Lower leg skin (tissue), 4 donors: ENCODE measurements around the gene PTGS1. TPM values are rescaled to one million over a fixed set of nuclear protein-coding genes. Genes with fewer than 3 reads are reported as not detected.

ENCODE experiments used
- DNase-seq, 2 donors: peaks; one replicate each; pipeline ENCODE4 v3.0.0-alpha.2; 2019; ENCODE audit warnings: low spot score in 2 of 2
- H3K4me3 ChIP-seq: fragments of 200-600 bp; sonication (generic); 2 replicates; pipeline ENCODE4 v1.5.1; 2017; ENCODE audit warnings: mild to moderate bottlenecking, low read depth; ENCODE audit not compliant: poor library complexity, severe bottlenecking
- POLR2A ChIP-seq, 2 donors: fragments of 450-650 bp; IDR thresholded peaks; one replicate each; pipeline ENCODE4 v1.6.1; 2016 to 2017; ENCODE audit warnings: antibody characterized with exemption in 2 of 2, mild to moderate bottlenecking in 1 of 2, moderate library complexity in 1 of 2
- WGBS, 2 donors: methylation state at CpG; one replicate each; pipeline ENCODE4 v1.1.5; 2018; 5-methylcytosine and 5-hydroxymethylcytosine counted together
- intact Hi-C: fragments of 100-400 bp; cut with DNase I; formaldehyde crosslinking; loops from one replicate; pipeline ENCODE4 v1.15.0; 2023; ENCODE audit warnings: low total_unique reads
- total RNA-seq, 4 donors: library from RNA; depleted of rRNA; stranded (reverse); fragments of >200 nt; gene quantifications; one replicate each; pipeline ENCODE4 v1.1.0, GENCODE V29; 2016
- TF ChIP-seq, protein P1 (sequence below), 3 donors: fragments of 450-650 bp; IDR thresholded peaks; one replicate each; pipeline ENCODE4 v1.5.1; 2016; ENCODE audit warnings: antibody characterized with exemption in 3 of 3, mild to moderate bottlenecking in 3 of 3, moderate library complexity in 2 of 3

The PTGS1 gene
- total RNA-seq, 4 donors from 2014 or later = 62.9 to 110 (median 84.8) TPM

GRCh38 chr9:122340161-122340560 lies 30.7 kb upstream of the PTGS1 start:
- TF ChIP-seq POLR2A (IDR thresholded peaks at IDR 0.05) = no peak
- TF ChIP-seq, protein P1, sequence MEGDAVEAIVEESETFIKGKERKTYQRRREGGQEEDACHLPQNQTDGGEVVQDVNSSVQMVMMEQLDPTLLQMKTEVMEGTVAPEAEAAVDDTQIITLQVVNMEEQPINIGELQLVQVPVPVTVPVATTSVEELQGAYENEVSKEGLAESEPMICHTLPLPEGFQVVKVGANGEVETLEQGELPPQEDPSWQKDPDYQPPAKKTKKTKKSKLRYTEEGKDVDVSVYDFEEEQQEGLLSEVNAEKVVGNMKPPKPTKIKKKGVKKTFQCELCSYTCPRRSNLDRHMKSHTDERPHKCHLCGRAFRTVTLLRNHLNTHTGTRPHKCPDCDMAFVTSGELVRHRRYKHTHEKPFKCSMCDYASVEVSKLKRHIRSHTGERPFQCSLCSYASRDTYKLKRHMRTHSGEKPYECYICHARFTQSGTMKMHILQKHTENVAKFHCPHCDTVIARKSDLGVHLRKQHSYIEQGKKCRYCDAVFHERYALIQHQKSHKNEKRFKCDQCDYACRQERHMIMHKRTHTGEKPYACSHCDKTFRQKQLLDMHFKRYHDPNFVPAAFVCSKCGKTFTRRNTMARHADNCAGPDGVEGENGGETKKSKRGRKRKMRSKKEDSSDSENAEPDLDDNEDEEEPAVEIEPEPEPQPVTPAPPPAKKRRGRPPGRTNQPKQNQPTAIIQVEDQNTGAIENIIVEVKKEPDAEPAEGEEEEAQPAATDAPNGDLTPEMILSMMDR (IDR thresholded peaks at IDR 0.05) = no peak
- 68 to 82% methylated on average over 6 of the region's 6 CpGs for WGBS, 2 donors
- DNase-seq = peak in 1 of 2 donors; percentile 28
- no peak overlapping the region for H3K4me3 ChIP-seq
- intact Hi-C loops = no loop called here

DNA sequence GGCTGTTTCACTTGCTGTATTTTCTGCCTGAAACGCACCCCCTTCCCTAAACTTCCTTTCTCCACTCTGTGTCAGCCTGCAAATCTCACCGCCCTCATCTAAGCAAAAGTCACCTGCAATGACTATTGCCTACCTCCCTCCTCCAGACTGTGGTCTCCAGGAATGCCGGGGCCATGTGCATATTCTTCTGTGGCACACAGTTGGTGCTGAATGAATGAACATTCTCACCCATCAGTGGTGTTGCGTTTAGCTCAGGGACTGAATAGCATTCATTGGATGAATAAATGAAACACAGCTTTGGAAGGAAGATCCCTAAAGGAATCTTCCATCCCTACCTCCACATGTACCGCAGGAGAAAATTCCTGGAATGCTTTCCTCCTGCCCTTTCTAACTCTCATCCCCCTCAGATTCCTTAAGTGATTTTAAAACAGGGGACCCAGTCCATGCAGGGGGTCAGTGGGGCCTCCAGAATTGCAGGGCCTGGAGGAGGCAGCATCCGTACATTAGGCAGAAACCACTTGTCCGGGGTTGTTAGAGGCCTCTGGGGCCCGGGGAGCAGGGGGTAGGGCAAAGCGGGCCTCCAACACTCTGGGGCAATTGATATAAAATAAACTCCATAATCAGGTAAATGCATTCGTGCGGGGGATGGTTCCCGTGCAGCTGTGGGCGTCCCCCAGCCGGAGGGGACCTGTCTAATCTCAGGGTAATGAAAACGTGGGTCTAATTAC lies 28.3 kb upstream of the PTGS1 start:
- TF ChIP-seq, protein P1 (IDR thresholded peaks at IDR 0.05) = no peak
- TF ChIP-seq POLR2A (IDR thresholded peaks at IDR 0.05) = no peak
- peak in 1 of 2 donors; percentile 69 for DNase-seq
- 85% methylated on average over 15 of the region's 15 CpGs for WGBS, 2 donors
- H3K4me3 ChIP-seq = no peak overlapping the region
- intact Hi-C loops = no loop called here

DNA sequence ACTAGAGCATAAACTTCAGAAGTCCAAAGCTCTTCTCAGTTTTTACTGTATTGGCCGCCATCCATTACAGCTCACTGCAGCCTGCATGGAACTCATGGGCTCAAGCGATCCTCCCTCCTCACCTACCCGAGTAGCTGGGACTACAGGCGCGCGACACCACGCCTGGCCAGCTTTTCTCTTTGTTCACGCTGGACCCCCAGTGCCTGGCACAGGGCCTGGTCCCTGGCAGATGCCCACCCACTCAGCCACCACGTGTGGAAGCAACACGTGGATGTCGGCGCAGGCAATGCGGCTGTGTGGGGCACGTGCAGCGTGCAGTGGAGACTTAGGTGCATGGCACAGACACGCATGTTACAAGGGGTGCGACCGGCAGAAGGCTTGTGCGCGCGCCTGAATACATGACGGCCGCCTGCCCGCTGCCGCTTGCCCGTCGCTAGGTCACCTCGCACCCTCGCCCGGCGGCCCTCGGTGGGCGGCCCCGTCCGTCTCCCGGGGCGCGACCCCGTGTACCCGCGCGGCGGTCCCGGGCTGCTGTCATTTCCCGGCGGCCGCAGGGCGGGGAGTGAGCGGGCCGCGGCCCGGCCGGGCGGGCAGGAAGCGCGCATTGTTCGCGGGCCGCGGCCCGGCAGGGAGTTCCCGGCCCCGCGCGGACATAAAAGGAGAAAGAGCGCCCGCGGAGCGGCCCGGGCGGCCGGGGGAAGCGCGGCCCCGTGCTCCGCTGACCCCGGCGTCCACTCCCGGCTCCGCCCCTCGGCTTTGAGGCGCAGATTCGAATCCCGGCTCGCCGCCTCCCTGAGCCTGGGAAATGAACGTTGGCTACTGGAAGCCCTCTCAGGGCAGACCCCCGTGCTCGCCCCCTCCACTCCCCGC lies 24.1 kb upstream of the PTGS1 start:
- peak overlapping the region; percentile 12 for H3K4me3 ChIP-seq
- 7 to 8% methylated on average over 38 to 56 of the region's 90 CpGs for WGBS, 2 donors
- intact Hi-C loops = no loop called here
- peak in 1 of 2 donors; percentile 88 for DNase-seq
- TF ChIP-seq, protein P1 (IDR thresholded peaks at IDR 0.05) = no peak
- no peak for TF ChIP-seq POLR2A (IDR thresholded peaks at IDR 0.05)

- intact Hi-C loops = no loop called here
- no peak for DNase-seq
- no peak for TF ChIP-seq POLR2A (IDR thresholded peaks at IDR 0.05)
- TF ChIP-seq, protein P1 (IDR thresholded peaks at IDR 0.05) = no peak
Measured at GRCh38 chr9:122347348-122348287, 23.2 kb upstream of the PTGS1 start.

GRCh38 chr9:122348288-122348777 lies 22.5 kb upstream of the PTGS1 start:
- DNase-seq = no peak
- intact Hi-C loops = no loop called here
- H3K4me3 ChIP-seq = no peak overlapping the region
- TF ChIP-seq, protein P1 (IDR thresholded peaks at IDR 0.05) = no peak
- TF ChIP-seq POLR2A (IDR thresholded peaks at IDR 0.05) = no peak
- WGBS, 2 donors = 73 to 84% methylated on average over 12 of the region's 12 CpGs

More at GRCh38 chr9:122347348-122348287, 23.2 kb upstream of the PTGS1 start:
- peak overlapping the region; percentile 12 for H3K4me3 ChIP-seq
- 33 to 37% methylated on average over 16 of the region's 16 CpGs for WGBS, 2 donors
